ENCODE measurements around the gene M1AP. TPM values are rescaled to one million over a fixed set of nuclear protein-coding genes. Genes with fewer than 3 reads are reported as not detected.

Gene M1AP
- polyA plus RNA-seq, 3 donors: 1.00 to 4.6 (median 1.8) TPM

GRCh38 chr2:74551530-74551929 lies 96.6 kb downstream of the M1AP start:
- peaks cover 16 to 25% of the 10 kb centered on the region in 2 donors for H3K36me3 Mint-ChIP-seq
- no peak overlapping the region for H3K4me2 ChIP-seq (replicated peaks; ENCODE audit: extremely low read depth, low read length, poor library complexity, severe bottlenecking)
- no peak for DNase-seq
- peaks cover 46% of the 10 kb centered on the region for H3K4me1 Mint-ChIP-seq
- H3K79me2 ChIP-seq (ENCODE audit: insufficient read depth, low read length): peaks cover 56% of the 10 kb centered on the region
- no peak overlapping the region for H2AFZ ChIP-seq (ENCODE audit: insufficient read depth, low read depth, low read length, poor library complexity, severe bottlenecking)
- H3K27me3 ChIP-seq (ENCODE audit: control insufficient read depth in 2 of 2, insufficient read depth in 2 of 2, low read length in 2 of 2): no peaks in the 10 kb centered on the region
- H3K27me3 Mint-ChIP-seq (ENCODE audit: low read depth in 3 of 3): peaks cover 3 to 7% (median 6%) of the 10 kb centered on the region in 3 donors
- H3K4me1 ChIP-seq (ENCODE audit: control insufficient read depth in 1 of 2, insufficient read depth in 2 of 2, low read length in 2 of 2): peaks cover 33 to 52% of the 10 kb centered on the region in 2 donors
- intact Hi-C loops (cut with micrococcal nuclease): loop anchor here (5.0 kb wide), 1 partner anchor 36 kb away; no protein-coding TSS in a partner anchor
- H3K27ac ChIP-seq (ENCODE audit: low read depth in 1 of 2, low read length in 2 of 2): no peak overlapping the region
- peaks cover 4 to 5% of the 10 kb centered on the region in 2 donors for H3K36me3 ChIP-seq (replicated peaks in 1 of 2; ENCODE audit: control insufficient read depth in 1 of 2, insufficient read depth in 2 of 2, low read length in 2 of 2)
- H3K9ac ChIP-seq (ENCODE audit: insufficient read depth, low read length, poor library complexity, severe bottlenecking): no peak overlapping the region
- H4K20me1 ChIP-seq (ENCODE audit: insufficient read depth, low read length): peaks cover 5% of the 10 kb centered on the region
- H3K27ac Mint-ChIP-seq: peak overlapping the region in 1 of 7 donors; percentile 4
- TF ChIP-seq CTCF (IDR thresholded peaks at IDR 0.05): no peak
- H3K9me3 ChIP-seq (replicated peaks in 1 of 2; ENCODE audit: control insufficient read depth in 1 of 2, insufficient read depth in 1 of 2, low read length in 2 of 2): no peaks in the 10 kb centered on the region
- no peak overlapping the region for H3K4me3 ChIP-seq (replicated peaks in 1 of 3; ENCODE audit: low read depth in 2 of 3, low read length in 3 of 3)
- H3K9me3 Mint-ChIP-seq: no peaks in the 10 kb centered on the region
- no peak overlapping the region for H3K4me3 Mint-ChIP-seq

- H3K9me3 ChIP-seq (replicated peaks in 1 of 2; ENCODE audit: control insufficient read depth in 1 of 2, insufficient read depth in 1 of 2, low read length in 2 of 2): no peaks in the 10 kb centered on the region
- Mint-ChIP-seq H3K9me3 (no peaks in the 10 kb centered on the region), H3K4me1 (peaks cover 37% of the 10 kb centered on the region), H3K27me3 (ENCODE audit: low read depth in 3 of 3) (peaks cover 3 to 7% (median 6%) of the 10 kb centered on the region in 3 donors), H3K27ac (no peak overlapping the region), H3K36me3 (peaks cover 17 to 22% of the 10 kb centered on the region in 2 donors), H3K4me3 (peak overlapping the region in 1 of 2 donors; percentile 82)
- H3K4me1 ChIP-seq (ENCODE audit: control insufficient read depth in 1 of 2, insufficient read depth in 2 of 2, low read length in 2 of 2): peaks cover 24 to 39% of the 10 kb centered on the region in 2 donors
- peaks cover 43% of the 10 kb centered on the region for H3K79me2 ChIP-seq (ENCODE audit: insufficient read depth, low read length)
- no peaks in the 10 kb centered on the region for H3K27me3 ChIP-seq (ENCODE audit: control insufficient read depth in 2 of 2, insufficient read depth in 2 of 2, low read length in 2 of 2)
- DNase-seq: no peak
- H3K4me2 ChIP-seq (replicated peaks; ENCODE audit: extremely low read depth, low read length, poor library complexity, severe bottlenecking): peak overlapping the region; percentile 100
- no peak for TF ChIP-seq CTCF (IDR thresholded peaks at IDR 0.05)
- no peak overlapping the region for H3K9ac ChIP-seq (ENCODE audit: insufficient read depth, low read length, poor library complexity, severe bottlenecking)
- 83% methylated on average over 5 of the region's 7 CpGs for WGBS (ENCODE audit: insufficient coverage)
- H2AFZ ChIP-seq (ENCODE audit: insufficient read depth, low read depth, low read length, poor library complexity, severe bottlenecking): no peak overlapping the region
- intact Hi-C loops (cut with micrococcal nuclease): loop anchor here (5.0 kb wide), 1 partner anchor 37 kb away; no protein-coding TSS in a partner anchor
- no peaks in the 10 kb centered on the region for H3K36me3 ChIP-seq (replicated peaks in 1 of 2; ENCODE audit: control insufficient read depth in 1 of 2, insufficient read depth in 2 of 2, low read length in 2 of 2)
- no peak overlapping the region for H3K27ac ChIP-seq (ENCODE audit: low read depth in 1 of 2, low read length in 2 of 2)
- no peaks in the 10 kb centered on the region for H4K20me1 ChIP-seq (ENCODE audit: insufficient read depth, low read length)
- no peak overlapping the region for H3K4me3 ChIP-seq (replicated peaks in 1 of 3; ENCODE audit: low read depth in 2 of 3, low read length in 3 of 3)
These were observed 97.9 kb downstream of the M1AP start for GRCh38 chr2:74550231-74550630.

All from CD14-positive monocyte (primary cell).